Type B pancreatic cell (in vitro differentiated cells): ENCODE results near the gene KRT7. TPM values are rescaled to one million over a fixed set of nuclear protein-coding genes. Genes with fewer than 3 reads are reported as not detected.

ENCODE experiments used
- DNase-seq: peaks from one replicate; pipeline ENCODE4 v3.0.0; 2021; ENCODE audit warnings: mixed read lengths; ENCODE audit not compliant: unreplicated experiment; ENCODE audit errors: extremely low spot score
- H3K27ac Mint-ChIP-seq: 2 replicates; pipeline ENCODE4 v1.8.0; 2021; ENCODE audit warnings: mild to moderate bottlenecking, mixed read lengths
- H3K27me3 Mint-ChIP-seq: 2 replicates; pipeline ENCODE4 v1.8.0; 2021; ENCODE audit warnings: mixed read lengths
- H3K36me3 Mint-ChIP-seq: 2 replicates; pipeline ENCODE4 v1.8.0; 2021; ENCODE audit warnings: mixed read lengths
- H3K4me1 Mint-ChIP-seq: one replicate; pipeline ENCODE4 v1.8.0; 2021; ENCODE audit warnings: mixed read lengths; ENCODE audit not compliant: unreplicated experiment
- H3K4me3 Mint-ChIP-seq: 2 replicates; pipeline ENCODE4 v1.8.0; 2021; ENCODE audit warnings: mild to moderate bottlenecking, mixed read lengths
- H3K9me3 Mint-ChIP-seq: 2 replicates; pipeline ENCODE4 v1.8.0; 2021; ENCODE audit warnings: mixed read lengths
- CTCF ChIP-seq: fragments of 200-600 bp; sonication (generic); conservative IDR thresholded peaks from 2 replicates; pipeline ENCODE4 v1.5.0; 2021; ENCODE audit warnings: antibody characterized with exemption, mild to moderate bottlenecking
- total RNA-seq: library from RNA; stranded (reverse); gene quantifications from 2 replicates; pipeline ENCODE4 v1.2.1, GENCODE V29; 2021; ENCODE audit warnings: low replicate concordance

The KRT7 gene
- total RNA-seq, 1 donor from 2014 or later, result 125 TPM

GRCh38 chr12:52222692-52223091 lies 10.4 kb upstream of the KRT7 start:
- Mint-ChIP-seq H3K4me1 (peaks cover 5% of the 10 kb centered on the region), H3K9me3 (no peaks in the 10 kb centered on the region), H3K27me3 (peaks cover 10% of the 10 kb centered on the region), H3K4me3 (no peak overlapping the region), H3K36me3 (no peaks in the 10 kb centered on the region), H3K27ac (no peak overlapping the region)
- DNase-seq, result no peak
- no peak for TF ChIP-seq CTCF

- no peak for DNase-seq
- Mint-ChIP-seq H3K27ac (no peak overlapping the region), H3K36me3 (no peaks in the 10 kb centered on the region), H3K9me3 (no peaks in the 10 kb centered on the region), H3K4me3 (no peak overlapping the region), H3K4me1 (peaks cover 3% of the 10 kb centered on the region), H3K27me3 (peaks cover 13% of the 10 kb centered on the region)
- TF ChIP-seq CTCF, result no peak
Observed at GRCh38 chr12:52223406-52224039, 9.5 kb upstream of the KRT7 start.

- DNase-seq, result no peak
- Mint-ChIP-seq H3K36me3 (no peaks in the 10 kb centered on the region), H3K27ac (no peak overlapping the region), H3K9me3 (no peaks in the 10 kb centered on the region), H3K27me3 (peaks cover 13% of the 10 kb centered on the region), H3K4me1 (peaks cover 3% of the 10 kb centered on the region), H3K4me3 (no peak overlapping the region)
- no peak for TF ChIP-seq CTCF
Observed at GRCh38 chr12:52224151-52224550, 8.9 kb upstream of the KRT7 start.

- Mint-ChIP-seq H3K36me3 (no peaks in the 10 kb centered on the region), H3K9me3 (no peaks in the 10 kb centered on the region), H3K4me3 (no peak overlapping the region), H3K27ac (no peak overlapping the region), H3K4me1 (peaks cover 8% of the 10 kb centered on the region), H3K27me3 (peaks cover 26% of the 10 kb centered on the region)
- DNase-seq, result no peak
- no peak for TF ChIP-seq CTCF
Observed at GRCh38 chr12:52225752-52226151, 7.3 kb upstream of the KRT7 start.

GRCh38 chr12:52226446-52226845 lies 6.6 kb upstream of the KRT7 start:
- Mint-ChIP-seq H3K27ac (no peak overlapping the region), H3K4me1 (peaks cover 11% of the 10 kb centered on the region), H3K9me3 (no peaks in the 10 kb centered on the region), H3K36me3 (no peaks in the 10 kb centered on the region), H3K4me3 (no peak overlapping the region), H3K27me3 (peaks cover 28% of the 10 kb centered on the region)
- TF ChIP-seq CTCF, result no peak
- DNase-seq, result no peak
